Suppressor macrophage (primary cell): ENCODE results near the gene PRKCG.

ENCODE experiments used
- DNase-seq, 4 experiments: peaks; one replicate each; pipeline ENCODE4 v3.0.0-alpha.2; 2020 to 2022

Gene PRKCG

GRCh38 chr19:53898636-53899341 lies 16.8 kb downstream of the PRKCG start:
- no peak for DNase-seq

GRCh38 chr19:53900191-53900860 lies 18.3 kb downstream of the PRKCG start:
- no peak for DNase-seq

GRCh38 chr19:53903055-53903680 lies 21.2 kb downstream of the PRKCG start:
- DNase-seq, result peak in 3 of 4 experiments; percentile 31 to 71 (median 46)

GRCh38 chr19:53904909-53905308 lies 22.9 kb downstream of the PRKCG start:
- no peak for DNase-seq

- DNase-seq, result no peak
Measured at GRCh38 chr19:53905787-53906186, 23.8 kb downstream of the PRKCG start.

GRCh38 chr19:53906211-53907192 lies 24.5 kb downstream of the PRKCG start:
- DNase-seq, result peak; percentile 52 to 77 (median 67)

GRCh38 chr19:53907193-53907581 lies 25.2 kb downstream of the PRKCG start:
- DNase-seq, result no peak

GRCh38 chr19:53907690-53908089 lies 25.7 kb downstream of the PRKCG start:
- no peak for DNase-seq

- peak; percentile 23 to 60 (median 44) for DNase-seq
Measured at GRCh38 chr19:53908106-53908934, 26.3 kb downstream of the PRKCG start.

- no peak for DNase-seq
Measured at GRCh38 chr19:53908935-53909415, 27.0 kb downstream of the PRKCG start, which contains the start of gene CACNG7. TSS of gene CACNG7 (plus strand) at chr19:53909278. CDS start at chr19:53912832, 3,554 bp downstream.

GRCh38 chr19:53909471-53910169 lies 27.6 kb downstream of the PRKCG start:
- no peak for DNase-seq

- no peak for DNase-seq
Measured at GRCh38 chr19:53910170-53910518, 28.1 kb downstream of the PRKCG start.

GRCh38 chr19:53912653-53913052 lies 30.7 kb downstream of the PRKCG start:
- peak in 1 of 4 experiments; percentile 39 for DNase-seq

GRCh38 chr19:53915000-53915399 lies 33.0 kb downstream of the PRKCG start:
- peak in 1 of 4 experiments; percentile 16 for DNase-seq

GRCh38 chr19:53916004-53916403 lies 34.0 kb downstream of the PRKCG start:
- DNase-seq, result no peak

- DNase-seq, result no peak
Measured at GRCh38 chr19:53917356-53917755, 35.4 kb downstream of the PRKCG start.

GRCh38 chr19:53927739-53928138 lies 45.7 kb downstream of the PRKCG start:
- peak; percentile 58 to 82 (median 73) for DNase-seq

GRCh38 chr19:53936029-53936428 lies 54.0 kb downstream of the PRKCG start:
- no peak for DNase-seq

GRCh38 chr19:53942001-53942786 lies 60.2 kb downstream of the PRKCG start:
- DNase-seq, result no peak

GRCh38 chr19:53944416-53944815 lies 62.4 kb downstream of the PRKCG start:
- no peak for DNase-seq
